Gastrocnemius medialis (tissue), 4 donors: ENCODE data around the gene LONRF2.

Experiments
- CTCF ChIP-seq, 5 experiments: fragments of 450-650 bp in 3 of 5; fragments of 200-600 bp in 2 of 5; sonication (generic) in 2 of 5; IDR thresholded peaks in 4 of 5; conservative IDR thresholded peaks in 1 of 5; 1 replicate in 4 of 5; 2 replicates in 1 of 5; pipeline ENCODE4 v1.5.1; 2016 to 2019; ENCODE audit warnings: antibody characterized with exemption in 5 of 5, mild to moderate bottlenecking in 3 of 5, moderate library complexity in 3 of 5
- POLR2A ChIP-seq, 2 donors: fragments of 450-650 bp; IDR thresholded peaks; one replicate each; pipeline ENCODE4 v1.6.1; 2017; ENCODE audit warnings: antibody characterized with exemption in 2 of 2, mild to moderate bottlenecking in 2 of 2, moderate library complexity in 2 of 2

- TF ChIP-seq CTCF (IDR thresholded peaks at IDR 0.05 in 4 of 5, conservative IDR thresholded peaks at IDR 0.05 in 1 of 5) = no peak
- no peak for TF ChIP-seq POLR2A (IDR thresholded peaks at IDR 0.05)
Measured at GRCh38 chr2:100285691-100286090, 36.6 kb downstream of the LONRF2 start.
